ENCODE data around the gene GPALPP1. TPM values are rescaled to one million over a fixed set of nuclear protein-coding genes. Genes with fewer than 3 reads are reported as not detected.

The GPALPP1 gene
- total and polyA plus RNA-seq, 2 of the 4 experiments (the other 2 are of a cell fraction): 10.6 to 12.5 TPM

DNA sequence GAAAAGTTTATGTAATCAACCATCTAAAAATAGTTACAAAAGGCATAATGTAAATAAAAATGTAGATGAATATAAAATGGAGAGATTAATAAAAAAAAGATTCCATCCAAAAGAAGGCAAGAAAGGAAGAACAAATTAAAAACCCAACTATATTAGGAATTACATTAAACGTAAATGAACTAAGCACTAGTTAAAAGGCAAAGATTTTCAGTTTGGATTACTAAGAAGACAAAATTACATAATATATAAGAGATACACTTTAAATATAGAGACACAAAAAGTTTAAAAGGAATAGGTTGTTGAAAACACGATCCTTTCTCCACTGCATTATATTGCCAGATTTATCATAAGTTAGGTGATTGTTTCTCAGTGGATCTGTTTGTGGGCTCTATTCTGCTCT lies 27.3 kb upstream of the GPALPP1 start:
- Histone ChIP-seq H3K4me3 (ENCODE audit: insufficient read depth, low read depth, low read length) (no peak overlapping the region), H3K14ac (replicated peaks; ENCODE audit: low read depth, low read length) (no peak overlapping the region), H3K23ac (ENCODE audit: low read depth, low read length) (no peak overlapping the region), H3K9me3 (ENCODE audit: control insufficient read depth, insufficient read depth, low read length) (peaks cover 9% of the 10 kb centered on the region), H3K27ac (ENCODE audit: insufficient read depth, low read length) (no peak overlapping the region), H4K8ac (ENCODE audit: low read depth in 2 of 2, low read length in 2 of 2) (no peak overlapping the region), H2AK5ac (ENCODE audit: low read depth, low read length) (no peak overlapping the region), H3K36me3 (ENCODE audit: control insufficient read depth, insufficient read depth, low read length) (peaks cover 29% of the 10 kb centered on the region), H3K79me1 (ENCODE audit: low read depth in 1 of 2, low read length in 2 of 2) (peaks cover 4% of the 10 kb centered on the region in 2 experiments; a peak in 3 of 4 replicates), H2AFZ (replicated peaks; ENCODE audit: low read length, poor library complexity) (no peak overlapping the region), H3K27me3 (ENCODE audit: control insufficient read depth, insufficient read depth, low read length) (no peaks in the 10 kb centered on the region), H3K4me1 (ENCODE audit: control insufficient read depth, insufficient read depth, low read length) (no peaks in the 10 kb centered on the region), H3K56ac (ENCODE audit: extremely low read depth, insufficient read depth, low read length) (no peak overlapping the region), H2BK120ac (ENCODE audit: low read depth, low read length) (no peak overlapping the region), H3K9me1 (ENCODE audit: insufficient read depth, low read length) (no peaks in the 10 kb centered on the region), H3K4me2 (ENCODE audit: low read depth, low read length) (no peak overlapping the region), H3K18ac (ENCODE audit: low read depth, low read length) (no peak overlapping the region), H3K4ac (ENCODE audit: low read depth, low read length) (no peak overlapping the region), H4K20me1 (ENCODE audit: insufficient read depth, low read length) (no peaks in the 10 kb centered on the region), H3K9ac (ENCODE audit: low read depth, low read length) (no peak overlapping the region), H4K91ac (ENCODE audit: insufficient read depth, low read depth, low read length) (no peak overlapping the region), H2AK9ac (replicated peaks; ENCODE audit: low read depth, low read length, poor library complexity) (no peak overlapping the region), H2BK5ac (ENCODE audit: low read depth, low read length, poor library complexity, severe bottlenecking) (no peak overlapping the region), H4K5ac (ENCODE audit: low read depth, low read length) (no peak overlapping the region), H2BK20ac (ENCODE audit: low read depth, low read length) (no peak overlapping the region), H2BK15ac (ENCODE audit: low read depth, low read length) (no peak overlapping the region)
- in situ Hi-C loops (cut with MboI; ENCODE audit: low sequenced_read_pairs): loop anchor here (5.0 kb wide), 1 partner anchor 480 kb away; no protein-coding TSS in a partner anchor
- intact Hi-C loops (cut with micrococcal nuclease): no loop called here
- TF ChIP-seq, protein P1, sequence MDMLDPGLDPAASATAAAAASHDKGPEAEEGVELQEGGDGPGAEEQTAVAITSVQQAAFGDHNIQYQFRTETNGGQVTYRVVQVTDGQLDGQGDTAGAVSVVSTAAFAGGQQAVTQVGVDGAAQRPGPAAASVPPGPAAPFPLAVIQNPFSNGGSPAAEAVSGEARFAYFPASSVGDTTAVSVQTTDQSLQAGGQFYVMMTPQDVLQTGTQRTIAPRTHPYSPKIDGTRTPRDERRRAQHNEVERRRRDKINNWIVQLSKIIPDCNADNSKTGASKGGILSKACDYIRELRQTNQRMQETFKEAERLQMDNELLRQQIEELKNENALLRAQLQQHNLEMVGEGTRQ (IDR thresholded peaks at IDR 0.05; ENCODE audit: low read depth, low read length): no peak
- TF ChIP-seq POLR2A (IDR thresholded peaks at IDR 0.05; ENCODE audit: low read depth, low read length) (no peak), CHD1 (IDR thresholded peaks at IDR 0.05; ENCODE audit: low read depth, low read length) (no peak), RAD21 (IDR thresholded peaks at IDR 0.05; ENCODE audit: low read length) (no peak), RFX5 (IDR thresholded peaks at IDR 0.05; ENCODE audit: low read depth, low read length) (no peak), FOS (IDR thresholded peaks at IDR 0.05; ENCODE audit: low read depth, low read length) (no peak), MAFK (IDR thresholded peaks at IDR 0.05; ENCODE audit: low read depth, low read length) (no peak), MXI1 (IDR thresholded peaks at IDR 0.05; ENCODE audit: borderline replicate concordance, low read depth, low read length) (no peak), BHLHE40 (IDR thresholded peaks at IDR 0.05; ENCODE audit: low read depth, low read length) (no peak), RCOR1 (IDR thresholded peaks at IDR 0.05; ENCODE audit: insufficient replicate concordance, low read length) (no peak), SMC3 (IDR thresholded peaks at IDR 0.05; ENCODE audit: low read depth, low read length) (no peak), NFE2L2 (IDR thresholded peaks at IDR 0.05; ENCODE audit: low read depth, low read length) (no peak), CEBPB (IDR thresholded peaks at IDR 0.05; ENCODE audit: low read depth, low read length) (no peak), MAZ (IDR thresholded peaks at IDR 0.05; ENCODE audit: borderline replicate concordance, low read depth, low read length) (no peak)
- TF ChIP-seq, protein P2, sequence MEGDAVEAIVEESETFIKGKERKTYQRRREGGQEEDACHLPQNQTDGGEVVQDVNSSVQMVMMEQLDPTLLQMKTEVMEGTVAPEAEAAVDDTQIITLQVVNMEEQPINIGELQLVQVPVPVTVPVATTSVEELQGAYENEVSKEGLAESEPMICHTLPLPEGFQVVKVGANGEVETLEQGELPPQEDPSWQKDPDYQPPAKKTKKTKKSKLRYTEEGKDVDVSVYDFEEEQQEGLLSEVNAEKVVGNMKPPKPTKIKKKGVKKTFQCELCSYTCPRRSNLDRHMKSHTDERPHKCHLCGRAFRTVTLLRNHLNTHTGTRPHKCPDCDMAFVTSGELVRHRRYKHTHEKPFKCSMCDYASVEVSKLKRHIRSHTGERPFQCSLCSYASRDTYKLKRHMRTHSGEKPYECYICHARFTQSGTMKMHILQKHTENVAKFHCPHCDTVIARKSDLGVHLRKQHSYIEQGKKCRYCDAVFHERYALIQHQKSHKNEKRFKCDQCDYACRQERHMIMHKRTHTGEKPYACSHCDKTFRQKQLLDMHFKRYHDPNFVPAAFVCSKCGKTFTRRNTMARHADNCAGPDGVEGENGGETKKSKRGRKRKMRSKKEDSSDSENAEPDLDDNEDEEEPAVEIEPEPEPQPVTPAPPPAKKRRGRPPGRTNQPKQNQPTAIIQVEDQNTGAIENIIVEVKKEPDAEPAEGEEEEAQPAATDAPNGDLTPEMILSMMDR (conservative IDR thresholded peaks at IDR 0.05; ENCODE audit: low read depth, low read length): no peak
- TF ChIP-seq, protein P3, sequence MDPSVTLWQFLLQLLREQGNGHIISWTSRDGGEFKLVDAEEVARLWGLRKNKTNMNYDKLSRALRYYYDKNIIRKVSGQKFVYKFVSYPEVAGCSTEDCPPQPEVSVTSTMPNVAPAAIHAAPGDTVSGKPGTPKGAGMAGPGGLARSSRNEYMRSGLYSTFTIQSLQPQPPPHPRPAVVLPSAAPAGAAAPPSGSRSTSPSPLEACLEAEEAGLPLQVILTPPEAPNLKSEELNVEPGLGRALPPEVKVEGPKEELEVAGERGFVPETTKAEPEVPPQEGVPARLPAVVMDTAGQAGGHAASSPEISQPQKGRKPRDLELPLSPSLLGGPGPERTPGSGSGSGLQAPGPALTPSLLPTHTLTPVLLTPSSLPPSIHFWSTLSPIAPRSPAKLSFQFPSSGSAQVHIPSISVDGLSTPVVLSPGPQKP (IDR thresholded peaks at IDR 0.05; ENCODE audit: borderline replicate concordance, low read depth, low read length): no peak
- CTCF ChIA-PET: no interaction called here
- BruUV-seq (replicated peaks): no TSS peak
- ATAC-seq (ENCODE audit: low read depth): no peak
- dilution Hi-C loops (cut with HindIII; ENCODE audit: low sequenced_read_pairs, unreplicated experiment): no loop called here
- DNase-seq: no peak
- WGBS, 2 experiments (ENCODE audit: extremely low coverage in 2 of 2, insufficient read length in 1 of 2): no CpG with 5 or more reads among the region's 2 CpGs
- POLR2A ChIA-PET (ENCODE audit: unreplicated experiment): no interaction called here

Measured in IMR-90 (cell line).